Gastroesophageal sphincter (tissue), 3 donors: Measurements from ENCODE around the gene OR1S2.

Experiments used
- EP300 ChIP-seq: sonication (generic); formaldehyde crosslinking; IDR thresholded peaks from one replicate; pipeline ENCODE4 v1.6.1; 2017; ENCODE audit warnings: antibody characterized with exemption, mild to moderate bottlenecking
- POLR2A ChIP-seq, 2 donors: fragments of 450-650 bp; IDR thresholded peaks; one replicate each; pipeline ENCODE4 v1.6.1; 2017; ENCODE audit warnings: antibody characterized with exemption in 2 of 2, mild to moderate bottlenecking in 2 of 2, moderate library complexity in 1 of 2
- POLR2AphosphoS5 ChIP-seq: sonication (generic); formaldehyde crosslinking; IDR thresholded peaks from one replicate; pipeline ENCODE4 v1.6.1; 2017; ENCODE audit warnings: antibody characterized with exemption
- TF ChIP-seq, protein P1 (sequence below), 4 experiments: fragments of 200-600 bp in 2 of 4; fragments of 450-650 bp in 2 of 4; sonication (generic) in 1 of 4; IDR thresholded peaks; one replicate each; pipeline ENCODE4 v1.5.1; 2017 to 2019; ENCODE audit warnings: antibody characterized with exemption in 4 of 4, mild to moderate bottlenecking in 2 of 4, moderate library complexity in 2 of 4

DNA sequence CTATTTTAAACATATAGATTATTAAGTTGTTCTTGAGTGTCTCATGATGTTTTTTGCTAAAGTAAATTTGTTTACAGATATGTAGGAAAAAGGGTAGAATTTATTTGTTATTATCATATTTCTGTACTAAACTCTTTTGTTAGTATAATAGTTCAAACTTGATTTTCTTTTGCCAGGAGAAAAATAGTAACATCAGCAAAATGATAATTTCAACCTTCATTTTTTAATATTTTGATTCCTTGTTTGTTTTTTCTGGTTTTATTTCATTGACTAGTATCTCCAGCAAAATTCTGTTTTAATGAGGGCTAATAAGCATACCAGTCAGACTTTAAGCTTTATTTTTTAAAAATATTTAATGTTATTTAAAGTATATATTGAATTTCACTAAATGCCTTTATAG is 12.5 kb upstream of the OR1S2 start:
- TF ChIP-seq POLR2A (IDR thresholded peaks at IDR 0.05) = no peak
- TF ChIP-seq, protein P1, sequence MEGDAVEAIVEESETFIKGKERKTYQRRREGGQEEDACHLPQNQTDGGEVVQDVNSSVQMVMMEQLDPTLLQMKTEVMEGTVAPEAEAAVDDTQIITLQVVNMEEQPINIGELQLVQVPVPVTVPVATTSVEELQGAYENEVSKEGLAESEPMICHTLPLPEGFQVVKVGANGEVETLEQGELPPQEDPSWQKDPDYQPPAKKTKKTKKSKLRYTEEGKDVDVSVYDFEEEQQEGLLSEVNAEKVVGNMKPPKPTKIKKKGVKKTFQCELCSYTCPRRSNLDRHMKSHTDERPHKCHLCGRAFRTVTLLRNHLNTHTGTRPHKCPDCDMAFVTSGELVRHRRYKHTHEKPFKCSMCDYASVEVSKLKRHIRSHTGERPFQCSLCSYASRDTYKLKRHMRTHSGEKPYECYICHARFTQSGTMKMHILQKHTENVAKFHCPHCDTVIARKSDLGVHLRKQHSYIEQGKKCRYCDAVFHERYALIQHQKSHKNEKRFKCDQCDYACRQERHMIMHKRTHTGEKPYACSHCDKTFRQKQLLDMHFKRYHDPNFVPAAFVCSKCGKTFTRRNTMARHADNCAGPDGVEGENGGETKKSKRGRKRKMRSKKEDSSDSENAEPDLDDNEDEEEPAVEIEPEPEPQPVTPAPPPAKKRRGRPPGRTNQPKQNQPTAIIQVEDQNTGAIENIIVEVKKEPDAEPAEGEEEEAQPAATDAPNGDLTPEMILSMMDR (IDR thresholded peaks at IDR 0.05) = no peak
- no peak for TF ChIP-seq POLR2AphosphoS5
- no peak for TF ChIP-seq EP300
